ENCODE measurements around the gene ZC2HC1C. TPM values are rescaled to one million over a fixed set of nuclear protein-coding genes. Genes with fewer than 3 reads are reported as not detected.

Gene ZC2HC1C
- total and polyA plus RNA-seq, 10 of the 15 experiments (the other 5 are each of a cell fraction or from before 2014, with no cell fraction given), result 0.92 to 3.7 (median 1.6) TPM

GRCh38 chr14:75088566-75089373, 19.3 kb downstream of the ZC2HC1C start:
- intact Hi-C loops (cut with micrococcal nuclease; ENCODE audit: unreplicated experiment), result loop anchor here (1.0 kb wide), 3 partner anchors 142 to 227 kb away; no protein-coding TSS in a partner anchor
- in situ Hi-C loops (cut with MboI), result no loop called here
- ATAC-seq, result peak; percentile 82
- BruUV-seq (replicated peaks), result no TSS peak
- Histone ChIP-seq H4K20me1 (ENCODE audit: control insufficient read depth, insufficient read depth) (no peaks in the 10 kb centered on the region), H3K36me3 (ENCODE audit: control insufficient read depth in 2 of 2, insufficient read depth in 2 of 2, low read length in 1 of 2) (peaks cover 4 to 20% of the 10 kb centered on the region in 2 experiments), H3K4me1 (ENCODE audit: control insufficient read depth, insufficient read depth, low read length) (no peaks in the 10 kb centered on the region), H3K27me3 (replicated peaks in 1 of 2; ENCODE audit: control insufficient read depth in 2 of 2, insufficient read depth in 2 of 2, low read length in 1 of 2) (no peaks in the 10 kb centered on the region), H3K9me3 (replicated peaks; ENCODE audit: control insufficient read depth, insufficient read depth, low read length) (no peaks in the 10 kb centered on the region), H3K4me3 (no peak overlapping the region), H2AFZ (ENCODE audit: control insufficient read depth, low read depth, low read length) (no peak overlapping the region), H3K9ac (ENCODE audit: control insufficient read depth, insufficient read depth, low read length) (no peak overlapping the region), H3K27ac (ENCODE audit: control insufficient read depth, insufficient read depth) (no peak overlapping the region), H3K79me2 (ENCODE audit: control insufficient read depth, insufficient read depth, low read length) (no peaks in the 10 kb centered on the region), H3K4me2 (ENCODE audit: control insufficient read depth, insufficient read depth) (no peak overlapping the region)
- peak; percentile 64 for FAIRE-seq
- WGBS (ENCODE audit: insufficient coverage, insufficient replicate concordance, low lambda C conversion rate, missing lambda C conversion rate), result 79% methylated on average over 7 of the region's 7 CpGs
- ChIA-PET POLR2A (interaction anchor here (0.6 to 1.0 kb wide), 3 partner anchors 85 to 184 kb away, joined by 3 read pairs; no protein-coding TSS in a partner anchor), CTCF (interaction anchor here (0.6 to 7.2 kb wide), 54 partner anchors 8 to 480 kb away, joined by 3 to 129 read pairs (median 4); partner anchors contain the start of genes ACYP1, MLH3 and PGF), SMC1A (ENCODE audit: uncharacterized antibody, unreplicated experiment) (interaction anchor here (0.7 to 4.6 kb wide), 29 partner anchors 8 to 434 kb away, joined by 3 to 39 read pairs (median 4); partner anchors contain the start of gene EIF2B2), RAD21 (ENCODE audit: unreplicated experiment) (interaction anchor here (0.6 to 3.3 kb wide), 25 partner anchors 25 to 480 kb away, joined by 3 to 30 read pairs (median 4); partner anchors contain the start of gene ACYP1)
- no peak for DNase-seq (ENCODE audit: low read depth, low spot score)
- TF ChIP-seq MYC (IDR thresholded peaks at IDR 0.05; ENCODE audit: insufficient read depth, insufficient read length, insufficient replicate concordance, low read length, severe bottlenecking), result no peak
- TF ChIP-seq SMARCA5 (IDR thresholded peaks at IDR 0.05), result no peak
- TF ChIP-seq PAX8 (IDR thresholded peaks at IDR 0.05), result no peak
- no peak for TF ChIP-seq SUPT20H (IDR thresholded peaks at IDR 0.05; ENCODE audit: borderline replicate concordance, control insufficient read depth, low read depth, low read length)
- peak; percentile 22; the same call in 1 of the 2 replicates for TF ChIP-seq PKNOX1 (IDR thresholded peaks at IDR 0.05)
- 0 out of 2 replicates have a peak, but pooled peaks have one; percentile 20 for TF ChIP-seq RFX5 (IDR thresholded peaks at IDR 0.05; ENCODE audit: low read depth, low read length)
- peak; percentile 91 for TF ChIP-seq RUNX3 (IDR thresholded peaks at IDR 0.05; ENCODE audit: low read length)
- TF ChIP-seq, protein P1, sequence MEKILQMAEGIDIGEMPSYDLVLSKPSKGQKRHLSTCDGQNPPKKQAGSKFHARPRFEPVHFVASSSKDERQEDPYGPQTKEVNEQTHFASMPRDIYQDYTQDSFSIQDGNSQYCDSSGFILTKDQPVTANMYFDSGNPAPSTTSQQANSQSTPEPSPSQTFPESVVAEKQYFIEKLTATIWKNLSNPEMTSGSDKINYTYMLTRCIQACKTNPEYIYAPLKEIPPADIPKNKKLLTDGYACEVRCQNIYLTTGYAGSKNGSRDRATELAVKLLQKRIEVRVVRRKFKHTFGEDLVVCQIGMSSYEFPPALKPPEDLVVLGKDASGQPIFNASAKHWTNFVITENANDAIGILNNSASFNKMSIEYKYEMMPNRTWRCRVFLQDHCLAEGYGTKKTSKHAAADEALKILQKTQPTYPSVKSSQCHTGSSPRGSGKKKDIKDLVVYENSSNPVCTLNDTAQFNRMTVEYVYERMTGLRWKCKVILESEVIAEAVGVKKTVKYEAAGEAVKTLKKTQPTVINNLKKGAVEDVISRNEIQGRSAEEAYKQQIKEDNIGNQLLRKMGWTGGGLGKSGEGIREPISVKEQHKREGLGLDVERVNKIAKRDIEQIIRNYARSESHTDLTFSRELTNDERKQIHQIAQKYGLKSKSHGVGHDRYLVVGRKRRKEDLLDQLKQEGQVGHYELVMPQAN (conservative IDR thresholded peaks at IDR 0.05), result no peak
- TF ChIP-seq SMC3 (IDR thresholded peaks at IDR 0.05; ENCODE audit: borderline replicate concordance, low read length), result peak; percentile 80
- no peak for TF ChIP-seq ATF2 (IDR thresholded peaks at IDR 0.05; ENCODE audit: low read length)
- TF ChIP-seq SPI1 (IDR thresholded peaks at IDR 0.05; ENCODE audit: borderline replicate concordance, insufficient read depth, low read depth, low read length), result no peak
- TF ChIP-seq, protein P2, sequence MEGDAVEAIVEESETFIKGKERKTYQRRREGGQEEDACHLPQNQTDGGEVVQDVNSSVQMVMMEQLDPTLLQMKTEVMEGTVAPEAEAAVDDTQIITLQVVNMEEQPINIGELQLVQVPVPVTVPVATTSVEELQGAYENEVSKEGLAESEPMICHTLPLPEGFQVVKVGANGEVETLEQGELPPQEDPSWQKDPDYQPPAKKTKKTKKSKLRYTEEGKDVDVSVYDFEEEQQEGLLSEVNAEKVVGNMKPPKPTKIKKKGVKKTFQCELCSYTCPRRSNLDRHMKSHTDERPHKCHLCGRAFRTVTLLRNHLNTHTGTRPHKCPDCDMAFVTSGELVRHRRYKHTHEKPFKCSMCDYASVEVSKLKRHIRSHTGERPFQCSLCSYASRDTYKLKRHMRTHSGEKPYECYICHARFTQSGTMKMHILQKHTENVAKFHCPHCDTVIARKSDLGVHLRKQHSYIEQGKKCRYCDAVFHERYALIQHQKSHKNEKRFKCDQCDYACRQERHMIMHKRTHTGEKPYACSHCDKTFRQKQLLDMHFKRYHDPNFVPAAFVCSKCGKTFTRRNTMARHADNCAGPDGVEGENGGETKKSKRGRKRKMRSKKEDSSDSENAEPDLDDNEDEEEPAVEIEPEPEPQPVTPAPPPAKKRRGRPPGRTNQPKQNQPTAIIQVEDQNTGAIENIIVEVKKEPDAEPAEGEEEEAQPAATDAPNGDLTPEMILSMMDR (IDR thresholded peaks at IDR 0.05 in 2 of 3, conservative IDR thresholded peaks at IDR 0.05 in 1 of 3; ENCODE audit: control insufficient read depth in 2 of 3, extremely low read depth in 1 of 3, insufficient read depth in 1 of 3, low read depth in 3 of 3, low read length in 3 of 3), result peak; percentile 64 to 83 (median 68)
- TF ChIP-seq CREM (IDR thresholded peaks at IDR 0.05; ENCODE audit: low read depth), result no peak
- no peak for TF ChIP-seq ATF3 (IDR thresholded peaks at IDR 0.05; ENCODE audit: borderline replicate concordance, extremely low read depth, low read depth, low read length)
- no peak for TF ChIP-seq ZNF384 (IDR thresholded peaks at IDR 0.05; ENCODE audit: borderline replicate concordance, low read depth, low read length)

Data from GM12878 (cell line).